Esophagus mucosa (tissue), 1 donor: ENCODE results near the gene KCNAB1. TPM values are rescaled to one million over a fixed set of nuclear protein-coding genes. Genes with fewer than 3 reads are reported as not detected.

Source experiments
- ATAC-seq: fragments of 200-7000 bp; cut with Tn5 transposase; one replicate; pipeline ENCODE4 v1.9.1; 2020
- total RNA-seq: library from RNA; stranded (reverse); gene quantifications from one replicate; pipeline ENCODE4 v1.2.4, GENCODE V29; 2023
- donor health status: DM: yes; HTN: yes; CAD: no.

The KCNAB1 gene
- total RNA-seq, 1 donor from 2014 or later: 0.56 TPM

GRCh38 chr3:156416846-156417558, 296.6 kb downstream of the KCNAB1 start:
- no peak for ATAC-seq

GRCh38 chr3:156417559-156418132, 297.3 kb downstream of the KCNAB1 start:
- ATAC-seq: no peak

GRCh38 chr3:156418428-156418827, 298.1 kb downstream of the KCNAB1 start:
- ATAC-seq: no peak

- ATAC-seq: no peak
These were observed 301.2 kb downstream of the KCNAB1 start for GRCh38 chr3:156421534-156421933.

DNA sequence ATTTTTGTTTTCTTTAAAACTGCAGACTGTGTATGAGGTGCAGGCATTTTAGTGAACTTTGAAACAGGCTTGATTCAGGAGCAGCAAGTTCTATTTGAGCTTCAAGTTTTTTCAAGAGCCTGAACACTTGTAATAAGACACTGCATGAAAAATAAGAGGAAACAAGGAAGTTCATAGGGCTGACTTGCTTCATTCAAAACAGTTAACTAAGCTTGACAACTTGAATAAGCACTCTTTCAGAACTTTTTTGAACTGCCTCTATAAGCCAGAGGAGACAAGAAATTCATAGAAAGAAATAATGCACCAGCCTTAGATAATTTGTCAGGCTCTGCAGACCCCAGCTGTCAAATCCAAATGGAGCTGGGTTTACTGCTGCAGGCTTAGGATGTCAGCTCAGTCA, 304.4 kb downstream of the KCNAB1 start:
- no peak for ATAC-seq

GRCh38 chr3:156425651-156426050, 305.3 kb downstream of the KCNAB1 start:
- no peak for ATAC-seq

GRCh38 chr3:156429125-156429524, 308.7 kb downstream of the KCNAB1 start:
- ATAC-seq: no peak

DNA sequence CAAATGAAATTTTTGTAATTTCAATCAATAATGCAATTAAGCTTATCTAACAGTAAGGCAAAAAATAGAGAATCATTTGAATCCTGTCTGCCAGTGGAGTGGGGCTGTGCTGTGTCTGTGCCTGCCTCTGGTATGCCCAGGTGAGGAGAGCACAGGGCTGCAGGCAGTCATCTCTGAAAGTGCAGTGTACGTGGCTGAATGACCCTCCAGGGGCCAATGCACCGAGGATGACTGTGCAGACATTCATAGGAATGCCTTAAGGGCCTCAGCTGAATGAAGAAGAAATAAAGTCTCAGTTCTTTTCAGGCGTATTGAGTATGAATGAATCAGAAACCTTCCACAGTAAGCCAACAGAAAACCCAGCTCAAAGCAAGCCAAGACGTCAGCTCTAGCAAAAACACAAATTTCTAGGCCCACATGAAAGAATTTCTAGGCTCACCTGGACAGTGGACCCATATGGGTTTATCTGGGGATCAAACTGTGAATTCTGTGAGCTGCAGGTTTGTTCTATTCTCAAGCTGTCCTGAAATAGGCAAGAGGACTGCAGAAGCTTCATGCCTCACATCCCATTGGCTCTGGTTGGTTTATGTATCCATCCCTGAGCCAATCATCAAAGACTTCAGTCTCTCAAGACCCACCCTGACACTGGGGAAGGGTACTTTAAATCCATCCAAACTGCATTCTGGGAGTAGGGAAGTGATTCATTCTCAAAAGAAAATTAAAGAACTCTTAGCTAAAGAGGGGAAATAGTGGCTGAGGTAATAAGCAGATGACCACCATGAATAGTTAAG, 311.2 kb downstream of the KCNAB1 start:
- ATAC-seq: no peak

- no peak for ATAC-seq
These were observed 312.2 kb downstream of the KCNAB1 start for GRCh38 chr3:156432563-156432962.

DNA sequence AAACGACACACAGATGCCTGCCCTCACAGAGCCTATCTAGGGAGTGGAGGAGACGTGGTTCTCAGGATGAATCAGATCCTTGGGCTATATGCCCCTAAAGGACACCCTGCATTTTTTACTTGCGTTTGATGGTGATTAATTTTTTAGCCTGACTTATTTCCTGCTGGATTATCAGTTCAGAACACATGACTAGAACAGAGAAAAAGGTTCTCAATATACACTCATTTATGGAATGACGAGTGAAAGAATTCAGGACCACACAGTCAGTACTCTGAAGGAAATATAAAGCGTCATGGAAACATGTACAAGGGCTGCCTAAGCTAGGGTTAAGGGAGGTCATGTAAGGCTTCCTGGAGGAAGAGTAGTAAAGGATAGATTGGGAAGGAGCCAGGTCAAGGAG, 312.8 kb downstream of the KCNAB1 start:
- ATAC-seq: no peak

DNA sequence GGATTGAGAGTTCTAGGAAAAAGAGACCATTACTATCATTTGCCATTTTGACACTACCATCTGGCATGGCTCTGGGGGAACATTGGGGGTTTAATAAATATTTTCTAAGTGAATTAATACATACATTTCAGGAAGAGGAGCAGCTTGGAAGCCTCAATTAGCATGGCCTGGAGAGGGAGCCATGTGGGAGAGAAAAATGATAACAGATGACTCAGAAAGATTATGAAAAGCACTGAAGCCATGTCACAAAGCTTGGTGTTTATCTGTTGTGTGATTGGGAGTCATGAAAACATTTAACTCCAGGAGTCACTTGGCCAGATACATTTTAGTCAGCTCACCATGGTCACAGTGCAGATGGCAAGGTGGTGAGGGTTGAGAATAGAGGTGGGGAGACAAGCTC, 313.5 kb downstream of the KCNAB1 start:
- ATAC-seq: no peak

GRCh38 chr3:156434921-156435320, 314.5 kb downstream of the KCNAB1 start:
- peak; percentile 17 for ATAC-seq

DNA sequence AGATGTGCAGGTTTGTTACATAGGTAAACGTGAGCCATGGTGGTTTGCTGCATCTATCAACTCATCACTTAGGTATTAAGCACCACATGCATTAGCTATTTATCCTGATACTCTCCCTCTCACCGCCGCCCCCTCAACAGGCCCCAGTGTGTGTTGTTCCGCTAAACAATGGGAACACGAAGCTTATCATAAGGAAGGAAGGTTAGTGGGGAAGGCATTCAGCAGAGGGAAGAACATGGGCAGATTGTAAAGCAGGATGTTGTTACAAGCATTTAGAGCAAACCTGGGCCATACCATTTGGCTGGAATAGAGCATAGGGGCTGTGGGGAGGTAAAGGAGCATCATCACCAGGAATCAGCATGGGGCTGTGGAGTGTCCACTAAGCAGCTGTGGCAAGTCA, 322.7 kb downstream of the KCNAB1 start:
- no peak for ATAC-seq

- ATAC-seq: no peak
These were observed 325.0 kb downstream of the KCNAB1 start for GRCh38 chr3:156445117-156446090.

GRCh38 chr3:156448300-156448699, 327.9 kb downstream of the KCNAB1 start:
- ATAC-seq: no peak

- peak; percentile 45 for ATAC-seq
These were observed 329.6 kb downstream of the KCNAB1 start for GRCh38 chr3:156449710-156450574.

DNA sequence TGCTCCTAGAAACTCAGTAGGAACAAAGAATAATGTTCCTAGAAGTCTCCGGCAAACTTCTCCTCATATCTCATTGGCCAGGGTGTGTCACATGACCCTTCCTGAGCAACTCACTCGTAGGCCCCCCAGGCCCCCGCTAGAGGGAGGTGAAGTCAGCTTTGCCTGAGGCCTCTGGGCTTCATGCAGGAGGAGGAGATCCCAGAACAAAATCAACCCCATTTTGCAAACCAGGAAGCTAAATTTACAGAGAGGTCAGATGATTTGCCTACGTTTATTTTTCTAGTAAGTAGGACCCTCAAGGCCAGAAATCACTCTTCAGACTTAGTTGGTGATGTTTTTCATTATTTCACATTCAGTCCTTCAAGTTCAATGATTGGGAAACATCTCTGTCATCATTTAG, 335.5 kb downstream of the KCNAB1 start:
- ATAC-seq: no peak

DNA sequence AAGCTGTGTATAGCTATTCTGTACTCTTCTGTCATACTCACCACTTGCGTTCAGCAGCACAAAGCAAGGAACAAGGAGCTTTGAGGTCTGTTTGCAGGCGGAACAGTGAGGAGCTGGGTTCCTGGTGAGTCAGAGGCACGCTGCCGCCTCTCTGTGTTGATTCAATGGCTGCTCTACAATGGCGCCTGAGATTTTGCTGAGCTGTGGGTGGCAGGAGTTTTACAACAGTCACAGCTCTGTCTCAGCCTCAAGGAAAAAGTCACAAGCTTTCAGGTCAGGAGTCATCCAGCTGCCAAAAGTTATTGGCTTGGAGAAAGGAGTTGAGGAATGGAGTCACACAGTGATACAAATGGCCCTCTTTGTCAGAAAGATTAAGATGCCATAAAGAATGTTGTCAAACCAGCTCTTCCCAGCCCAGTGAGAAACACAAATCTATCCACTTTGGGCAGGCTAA, 336.4 kb downstream of the KCNAB1 start:
- ATAC-seq: peak; percentile 92

DNA sequence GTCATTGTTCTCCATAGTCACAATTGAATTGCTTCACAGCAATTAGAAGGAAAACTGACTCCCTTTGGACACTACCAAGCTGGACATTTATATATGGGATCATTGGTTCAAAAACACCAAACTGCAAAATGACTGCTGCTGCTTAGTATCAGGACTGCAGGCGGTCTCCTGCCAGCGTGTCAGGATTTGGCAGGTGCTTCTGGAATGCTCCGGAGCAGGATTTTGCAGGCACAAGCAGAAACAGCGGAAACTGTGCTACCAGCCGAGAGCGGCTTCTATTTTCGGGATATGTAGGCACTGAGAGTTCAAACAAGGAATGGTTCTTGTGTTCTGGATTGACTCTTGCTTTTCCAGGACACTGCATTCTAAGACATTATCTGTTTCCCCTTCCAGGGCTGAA, 339.1 kb downstream of the KCNAB1 start:
- ATAC-seq: no peak

- no peak for ATAC-seq
These were observed 339.8 kb downstream of the KCNAB1 start for GRCh38 chr3:156460206-156460611.

GRCh38 chr3:156461889-156462288, 341.5 kb downstream of the KCNAB1 start:
- ATAC-seq: no peak
